ENCODE results near the gene ABAT. TPM values are rescaled to one million over a fixed set of nuclear protein-coding genes. Genes with fewer than 3 reads are reported as not detected.

ABAT gene
- total and polyA plus RNA-seq, 2 of the 8 experiments (the other 6 are each of a cell fraction or from before 2014, with no cell fraction given) = 6.4 to 8.4 TPM

- TF ChIP-seq CHD7 (IDR thresholded peaks at IDR 0.05; ENCODE audit: insufficient replicate concordance, low read length) = no peak
- TF ChIP-seq SRF (IDR thresholded peaks at IDR 0.05; ENCODE audit: low read depth, low read length) = no peak
- no peak for TF ChIP-seq KDM4A (IDR thresholded peaks at IDR 0.05; ENCODE audit: low read depth, low read length, severe bottlenecking)
Measured at GRCh38 chr16:8686879-8687278, 12.5 kb downstream of the ABAT start (continued).
